ENCODE results near the gene SPP2.

The SPP2 gene

GRCh38 chr2:234092344-234092743 lies 41.8 kb downstream of the SPP2 start:
- DNase-seq (ENCODE audit: low read depth): no peak

- no peak for DNase-seq (ENCODE audit: low read depth)
These were observed 44.8 kb downstream of the SPP2 start for GRCh38 chr2:234095301-234095700.

- no peak for DNase-seq (ENCODE audit: low read depth)
These were observed 45.7 kb downstream of the SPP2 start for GRCh38 chr2:234096164-234096563.

- DNase-seq (ENCODE audit: low read depth): no peak
These were observed 48.2 kb downstream of the SPP2 start for GRCh38 chr2:234098681-234099080.

GRCh38 chr2:234099266-234099665 lies 48.8 kb downstream of the SPP2 start:
- no peak for DNase-seq (ENCODE audit: low read depth)

GRCh38 chr2:234100686-234101085 lies 50.2 kb downstream of the SPP2 start:
- DNase-seq (ENCODE audit: low read depth): no peak

GRCh38 chr2:234102112-234102511 lies 51.6 kb downstream of the SPP2 start:
- no peak for DNase-seq (ENCODE audit: low read depth)

- no peak for DNase-seq (ENCODE audit: low read depth)
These were observed 57.4 kb downstream of the SPP2 start for GRCh38 chr2:234107861-234108260.

- DNase-seq (ENCODE audit: low read depth): no peak
These were observed 58.8 kb downstream of the SPP2 start for GRCh38 chr2:234109321-234109720.

- DNase-seq (ENCODE audit: low read depth): no peak
These were observed 59.7 kb downstream of the SPP2 start for GRCh38 chr2:234110219-234110618.

GRCh38 chr2:234111523-234111922 lies 61.0 kb downstream of the SPP2 start:
- no peak for DNase-seq (ENCODE audit: low read depth)

- DNase-seq (ENCODE audit: low read depth): no peak
These were observed 65.5 kb downstream of the SPP2 start for GRCh38 chr2:234116010-234116409.

GRCh38 chr2:234121999-234122398 lies 71.5 kb downstream of the SPP2 start:
- DNase-seq (ENCODE audit: low read depth): no peak

GRCh38 chr2:234125451-234126145 lies 75.1 kb downstream of the SPP2 start:
- DNase-seq (ENCODE audit: low read depth): no peak

- no peak for DNase-seq (ENCODE audit: low read depth)
These were observed 75.6 kb downstream of the SPP2 start for GRCh38 chr2:234126146-234126470.
